HEK293 (cell line): ENCODE results near the gene BOD1.

Experiments
- SCRT2 ChIP-seq: fragments of 450-650 bp; formaldehyde crosslinking; IDR thresholded peaks from 2 replicates; pipeline ENCODE4 v1.5.1; 2016; ENCODE audit warnings: missing biosample characterization, missing genetic modification characterization
- ZNF23 ChIP-seq: fragments of 450-650 bp; formaldehyde crosslinking; IDR thresholded peaks from 2 replicates; pipeline ENCODE4 v1.5.1; 2016; ENCODE audit warnings: missing biosample characterization, missing genetic modification characterization, borderline replicate concordance
- ZNF530 ChIP-seq: fragments of 450-650 bp; formaldehyde crosslinking; IDR thresholded peaks from 2 replicates; pipeline ENCODE4 v1.5.1; 2016; ENCODE audit warnings: low read depth, missing biosample characterization, missing genetic modification characterization
- TF ChIP-seq, protein P1 (sequence below): fragments of 450-650 bp; formaldehyde crosslinking; IDR thresholded peaks from 2 replicates; pipeline ENCODE4 v1.5.1; 2016; ENCODE audit warnings: missing biosample characterization, missing genetic modification characterization

- TF ChIP-seq ZNF23 (tag by site-specific recombination) (no peak), ZNF530 (tag by site-specific recombination) (no peak), SCRT2 (tag by site-specific recombination) (no peak)
- TF ChIP-seq, protein P1, sequence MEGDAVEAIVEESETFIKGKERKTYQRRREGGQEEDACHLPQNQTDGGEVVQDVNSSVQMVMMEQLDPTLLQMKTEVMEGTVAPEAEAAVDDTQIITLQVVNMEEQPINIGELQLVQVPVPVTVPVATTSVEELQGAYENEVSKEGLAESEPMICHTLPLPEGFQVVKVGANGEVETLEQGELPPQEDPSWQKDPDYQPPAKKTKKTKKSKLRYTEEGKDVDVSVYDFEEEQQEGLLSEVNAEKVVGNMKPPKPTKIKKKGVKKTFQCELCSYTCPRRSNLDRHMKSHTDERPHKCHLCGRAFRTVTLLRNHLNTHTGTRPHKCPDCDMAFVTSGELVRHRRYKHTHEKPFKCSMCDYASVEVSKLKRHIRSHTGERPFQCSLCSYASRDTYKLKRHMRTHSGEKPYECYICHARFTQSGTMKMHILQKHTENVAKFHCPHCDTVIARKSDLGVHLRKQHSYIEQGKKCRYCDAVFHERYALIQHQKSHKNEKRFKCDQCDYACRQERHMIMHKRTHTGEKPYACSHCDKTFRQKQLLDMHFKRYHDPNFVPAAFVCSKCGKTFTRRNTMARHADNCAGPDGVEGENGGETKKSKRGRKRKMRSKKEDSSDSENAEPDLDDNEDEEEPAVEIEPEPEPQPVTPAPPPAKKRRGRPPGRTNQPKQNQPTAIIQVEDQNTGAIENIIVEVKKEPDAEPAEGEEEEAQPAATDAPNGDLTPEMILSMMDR (tag by site-specific recombination): no peak
These were observed 30.2 kb upstream of the BOD1 start for GRCh38 chr5:173646692-173647091.
